SK-N-SH treated with all-trans-retinoic acid at 6 μM for 48 hours (cell line): ENCODE data around the gene TTC7B.

Source experiments
- ARNTL ChIP-seq: fragments of 450-650 bp; formaldehyde crosslinking; IDR thresholded peaks from 2 replicates; pipeline ENCODE4 v1.5.0; 2020; ENCODE audit warnings: low read depth, mild to moderate bottlenecking, moderate library complexity, borderline replicate concordance
- CSDC2 ChIP-seq: fragments of 250-450 bp; sonication (Bioruptor Pico); IDR thresholded peaks from 2 replicates; pipeline ENCODE4 v1.5.0; 2020; ENCODE audit warnings: mild to moderate bottlenecking, moderate library complexity
- ESRRG ChIP-seq: fragments of 250-450 bp; sonication (Bioruptor Pico); IDR thresholded peaks from 2 replicates; pipeline ENCODE4 v1.6.1; 2021; ENCODE audit warnings: mild to moderate bottlenecking
- GLIS3 ChIP-seq: fragments of 250-450 bp; sonication (Bioruptor Pico); IDR thresholded peaks from 2 replicates; pipeline ENCODE4 v1.5.0; 2020; ENCODE audit warnings: mild to moderate bottlenecking, moderate library complexity
- PATZ1 ChIP-seq: fragments of 250-450 bp; sonication (Bioruptor Pico); IDR thresholded peaks from 2 replicates; pipeline ENCODE4 v1.8.0; 2020; ENCODE audit warnings: mild to moderate bottlenecking, moderate library complexity, borderline replicate concordance
- PPARA ChIP-seq: fragments of 250-450 bp; sonication (Bioruptor Pico); IDR thresholded peaks from 2 replicates; pipeline ENCODE4 v1.5.0; 2020; ENCODE audit warnings: mild to moderate bottlenecking, borderline replicate concordance
- TCF4 ChIP-seq: fragments of 250-450 bp; sonication (Bioruptor Pico); IDR thresholded peaks from 2 replicates; pipeline ENCODE4 v1.8.0; 2021; ENCODE audit warnings: mild to moderate bottlenecking, moderate library complexity, borderline replicate concordance
- TOX ChIP-seq: fragments of 250-450 bp; sonication (Bioruptor Pico); IDR thresholded peaks from 2 replicates; pipeline ENCODE4 v1.8.0; 2021; ENCODE audit warnings: mild to moderate bottlenecking, moderate library complexity, borderline replicate concordance
- TSHZ2 ChIP-seq: fragments of 250-450 bp; sonication (Bioruptor Pico); IDR thresholded peaks from 2 replicates; pipeline ENCODE4 v1.5.0; 2020; ENCODE audit warnings: mild to moderate bottlenecking, moderate library complexity
- ZC3H10 ChIP-seq: fragments of 250-450 bp; sonication (Bioruptor Pico); IDR thresholded peaks from 2 replicates; pipeline ENCODE4 v1.5.1; 2021; ENCODE audit warnings: mild to moderate bottlenecking, moderate library complexity
- ZFP3 ChIP-seq: fragments of 250-450 bp; sonication (Bioruptor Pico); IDR thresholded peaks from 2 replicates; pipeline ENCODE4 v1.5.0; 2020; ENCODE audit warnings: mild to moderate bottlenecking, moderate library complexity
- ZFP30 ChIP-seq: fragments of 450-650 bp; formaldehyde crosslinking; IDR thresholded peaks from 2 replicates; pipeline ENCODE4 v1.5.0; 2022; ENCODE audit warnings: mild to moderate bottlenecking, moderate library complexity

DNA sequence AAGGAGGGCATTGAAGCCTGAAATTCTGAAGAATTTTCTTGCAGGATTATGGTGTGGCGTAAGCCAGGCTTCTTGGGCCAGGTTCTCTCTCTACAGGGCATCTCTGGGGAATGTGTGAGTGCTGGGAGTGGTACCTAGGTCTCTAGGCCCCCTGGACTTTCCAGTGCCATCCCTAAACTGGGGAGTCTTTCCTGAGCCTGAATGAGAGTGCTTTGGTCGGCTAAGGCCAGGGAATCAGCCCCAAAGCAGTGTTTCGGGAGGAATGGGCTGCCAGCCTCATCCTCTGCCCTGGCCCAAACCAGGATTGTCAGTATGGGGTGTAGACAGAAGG is 325.5 kb downstream of the TTC7B start:
- TF ChIP-seq ZFP30: no peak
- no peak for TF ChIP-seq TOX (CRISPR knock-in tag)
- TF ChIP-seq ARNTL (CRISPR knock-in tag): no peak
- TF ChIP-seq PATZ1 (CRISPR knock-in tag): no peak
- TF ChIP-seq ZFP3: no peak
- no peak for TF ChIP-seq CSDC2 (CRISPR knock-in tag)
- TF ChIP-seq PPARA (CRISPR knock-in tag): no peak
- TF ChIP-seq ESRRG (CRISPR knock-in tag): no peak
- TF ChIP-seq TSHZ2 (CRISPR knock-in tag): no peak
- TF ChIP-seq ZC3H10 (CRISPR knock-in tag): no peak
- TF ChIP-seq TCF4 (CRISPR knock-in tag): no peak
- no peak for TF ChIP-seq GLIS3
